HG03520 (cell line): Measurements from ENCODE around the gene ZBTB7C.

ENCODE experiments used
- ATAC-seq: cut with Tn5 transposase; IDR thresholded peaks from one replicate; pipeline ENCODE4 v1.9.1; 2021; ENCODE audit warnings: mild to moderate bottlenecking, moderate library complexity; ENCODE audit not compliant: unreplicated experiment

The ZBTB7C gene

DNA sequence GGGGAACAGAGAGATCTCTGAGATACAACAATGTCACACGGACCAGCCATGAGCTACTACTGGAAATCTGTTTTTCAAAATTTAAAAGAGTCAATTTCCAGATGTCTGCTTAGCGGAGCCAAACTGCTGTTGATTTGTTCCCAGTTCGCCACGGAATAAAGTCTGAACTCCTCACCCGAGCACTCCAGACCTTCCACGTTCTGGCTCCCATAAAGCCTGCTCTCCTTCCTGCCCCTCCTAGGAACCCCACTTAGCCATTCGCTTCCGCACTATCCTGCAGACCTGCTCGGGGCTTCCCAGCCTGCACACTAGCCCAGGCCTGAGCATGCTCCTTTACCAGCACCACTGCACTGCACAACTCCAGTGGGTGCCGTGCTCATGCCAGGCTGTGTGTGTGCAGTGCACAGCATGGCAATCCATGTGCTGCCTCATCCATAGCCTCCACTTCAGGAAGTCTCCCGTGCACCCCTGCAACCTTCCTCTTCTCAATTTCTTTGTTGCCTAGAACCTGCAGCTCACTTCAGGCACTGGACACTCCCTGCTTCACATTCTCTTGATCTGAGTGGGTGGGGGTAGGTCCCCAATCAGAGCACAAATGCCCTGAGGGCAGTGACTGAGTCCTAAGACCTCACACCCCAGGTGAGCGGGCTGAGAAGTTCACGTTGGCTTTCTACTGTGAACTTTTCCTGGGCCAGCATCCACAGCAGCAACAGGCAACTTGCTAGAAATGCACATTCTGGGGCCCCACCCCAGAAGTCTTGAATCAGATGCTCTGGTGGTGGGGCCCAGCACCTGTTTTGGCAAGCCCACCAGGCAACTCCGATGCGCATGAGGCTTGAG, 53.7 kb downstream of the ZBTB7C start:
- no peak for ATAC-seq

DNA sequence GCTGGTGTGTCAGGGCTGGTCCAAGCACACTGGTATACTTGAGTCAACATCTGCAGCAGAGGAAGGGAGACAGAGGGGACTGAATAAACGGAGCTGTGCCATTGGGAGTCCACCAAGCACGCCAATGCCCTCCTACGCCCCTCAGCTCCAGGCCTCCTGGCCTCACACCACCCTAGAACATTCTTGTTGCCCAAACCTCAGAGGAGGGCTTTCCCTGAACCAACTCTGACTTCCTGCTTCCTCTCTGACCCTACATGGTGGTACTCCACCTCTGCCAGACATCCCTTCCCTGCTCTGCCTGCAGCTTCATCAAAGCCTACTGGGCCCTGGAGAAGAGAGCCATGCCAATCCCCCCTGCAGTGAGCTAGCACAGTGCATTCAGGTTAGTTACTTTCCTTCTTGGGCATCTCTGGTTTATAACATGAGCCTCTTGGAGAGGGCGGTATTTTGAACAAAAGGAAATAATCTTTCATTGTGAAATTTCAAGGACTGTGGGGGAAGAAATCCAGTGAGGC, 54.4 kb downstream of the ZBTB7C start:
- no peak for ATAC-seq

DNA sequence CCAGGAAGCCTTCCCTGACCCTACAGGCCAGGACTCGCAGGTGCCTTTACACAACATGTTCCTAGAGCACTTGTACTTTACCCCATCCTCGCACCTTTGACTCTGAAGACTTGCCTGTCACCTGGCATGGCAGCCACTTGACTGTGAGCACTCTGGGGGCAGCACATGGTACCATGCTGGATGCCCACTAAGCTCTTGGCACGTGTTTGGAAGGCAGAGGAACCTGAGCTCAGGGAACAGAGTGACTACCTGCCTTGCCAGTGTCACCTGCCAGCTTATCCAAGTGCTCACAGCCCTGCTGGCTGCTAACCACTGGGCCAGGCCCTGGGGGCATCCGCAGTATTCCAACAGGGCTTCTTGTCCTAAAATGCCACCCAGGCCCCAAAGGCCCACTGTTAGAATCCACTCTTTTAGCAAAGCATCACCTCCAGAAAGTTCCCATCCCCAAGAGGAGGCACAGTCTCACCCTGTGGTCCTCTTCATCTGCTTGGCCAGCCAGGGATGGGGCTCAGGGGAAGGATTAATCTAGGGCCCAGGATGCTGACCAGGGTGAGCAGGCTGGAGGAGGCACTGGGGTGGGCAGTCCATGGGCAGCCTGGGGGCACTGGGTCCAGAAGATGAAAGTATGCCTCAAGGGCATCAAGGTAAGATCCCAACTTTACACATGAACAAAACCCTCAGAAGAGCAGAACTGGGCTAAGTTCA, 57.0 kb downstream of the ZBTB7C start:
- no peak for ATAC-seq

- ATAC-seq: no peak
These were observed 57.8 kb downstream of the ZBTB7C start for GRCh38 chr18:48351216-48352050.

- no peak for ATAC-seq
These were observed 60.4 kb downstream of the ZBTB7C start for GRCh38 chr18:48348739-48349138.

DNA sequence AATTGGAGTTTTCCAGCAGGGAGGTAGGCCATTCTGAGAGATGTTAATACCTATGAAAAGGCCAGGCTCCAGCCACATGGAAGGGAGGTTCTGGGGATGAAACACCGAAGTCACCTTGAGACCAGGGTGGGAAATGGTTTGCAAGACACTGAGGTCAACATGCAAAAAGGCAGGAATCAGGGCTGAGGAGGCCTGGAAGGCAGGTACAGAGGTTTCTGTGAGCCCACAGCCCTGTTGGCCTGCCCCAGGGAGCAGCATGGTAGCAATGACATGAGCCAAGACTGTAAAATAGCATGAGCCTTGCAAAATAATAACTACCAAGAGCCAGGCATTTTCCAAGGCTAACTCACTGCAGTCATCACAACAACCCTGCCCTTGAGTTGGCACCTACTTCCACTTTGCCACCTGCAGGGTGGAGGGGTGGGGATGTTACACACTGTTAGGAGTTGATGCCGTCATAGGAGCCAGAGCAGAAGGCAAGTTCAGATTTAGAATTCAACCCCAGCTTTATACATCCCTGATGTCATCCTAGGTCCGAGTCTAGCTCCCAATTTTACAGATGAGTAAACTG, 61.3 kb downstream of the ZBTB7C start:
- no peak for ATAC-seq

GRCh38 chr18:48345596-48345995, 63.6 kb downstream of the ZBTB7C start:
- no peak for ATAC-seq

- ATAC-seq: no peak
These were observed 66.6 kb downstream of the ZBTB7C start for GRCh38 chr18:48342581-48342980.

- ATAC-seq: no peak
These were observed 67.1 kb downstream of the ZBTB7C start for GRCh38 chr18:48342125-48342524.

- no peak for ATAC-seq
These were observed 68.6 kb downstream of the ZBTB7C start for GRCh38 chr18:48340560-48340959.

- no peak for ATAC-seq
These were observed 69.5 kb downstream of the ZBTB7C start for GRCh38 chr18:48339692-48340091.

GRCh38 chr18:48338915-48339314, 70.3 kb downstream of the ZBTB7C start:
- ATAC-seq: no peak

DNA sequence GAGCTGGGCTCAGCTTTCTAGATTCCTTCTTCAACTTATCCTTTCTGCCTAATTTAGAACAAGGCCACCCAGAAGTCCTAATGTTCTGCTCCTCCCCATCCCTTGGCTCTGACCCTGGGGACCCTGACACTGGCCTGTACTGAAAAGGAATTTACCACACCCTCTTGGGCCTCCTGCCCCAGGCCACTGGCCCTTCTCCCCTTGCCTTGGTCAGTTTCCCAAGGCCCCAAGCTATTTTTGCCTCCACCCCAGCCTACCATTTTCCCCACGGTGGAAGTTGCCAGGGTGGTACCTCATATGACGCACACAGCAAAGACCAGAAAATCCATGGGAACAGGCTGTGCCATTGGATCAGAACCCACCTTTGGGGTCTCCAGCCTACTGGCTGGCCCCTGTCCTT, 72.1 kb downstream of the ZBTB7C start:
- no peak for ATAC-seq

DNA sequence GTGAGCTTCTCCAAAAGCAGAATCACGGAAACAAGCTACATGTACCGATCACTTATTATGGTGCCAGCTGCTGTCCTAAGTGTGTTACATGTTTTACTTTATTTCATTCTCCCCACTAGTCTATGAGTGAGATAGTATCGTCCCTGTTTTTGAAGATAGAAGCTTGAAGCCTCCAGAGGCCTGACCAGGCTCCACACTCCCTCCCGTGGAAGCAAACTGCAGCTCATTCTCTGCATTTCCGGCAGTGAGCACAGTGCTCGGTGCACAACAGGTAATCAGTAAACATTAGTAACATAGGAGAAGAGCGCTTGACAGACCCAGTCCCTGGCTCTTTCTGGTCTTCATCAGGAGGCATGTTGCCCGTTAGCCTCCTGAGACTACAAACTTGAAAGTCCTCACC, 72.9 kb downstream of the ZBTB7C start:
- no peak for ATAC-seq

- no peak for ATAC-seq
These were observed 73.4 kb downstream of the ZBTB7C start for GRCh38 chr18:48335829-48336228.

- no peak for ATAC-seq
These were observed 74.3 kb downstream of the ZBTB7C start for GRCh38 chr18:48334845-48335244.

DNA sequence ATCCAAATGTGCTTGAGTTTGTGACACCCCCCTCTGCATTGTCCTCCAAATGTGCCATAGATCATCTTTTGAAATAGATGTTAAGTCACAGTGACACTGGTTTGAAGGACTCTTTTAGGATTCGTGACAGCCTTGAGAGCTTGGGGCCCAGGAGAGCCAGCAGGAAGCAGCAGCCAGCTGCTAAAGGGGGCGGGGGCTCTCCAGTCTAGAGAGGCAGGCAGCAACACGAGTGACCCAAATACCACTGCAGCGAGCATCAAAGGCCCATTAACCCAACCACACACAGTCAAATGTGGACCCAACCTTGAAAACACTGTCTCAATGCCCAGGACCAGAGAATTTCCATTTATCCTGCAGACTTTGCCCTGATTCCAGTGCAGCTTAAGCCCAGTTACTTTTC, 75.6 kb downstream of the ZBTB7C start:
- no peak for ATAC-seq

DNA sequence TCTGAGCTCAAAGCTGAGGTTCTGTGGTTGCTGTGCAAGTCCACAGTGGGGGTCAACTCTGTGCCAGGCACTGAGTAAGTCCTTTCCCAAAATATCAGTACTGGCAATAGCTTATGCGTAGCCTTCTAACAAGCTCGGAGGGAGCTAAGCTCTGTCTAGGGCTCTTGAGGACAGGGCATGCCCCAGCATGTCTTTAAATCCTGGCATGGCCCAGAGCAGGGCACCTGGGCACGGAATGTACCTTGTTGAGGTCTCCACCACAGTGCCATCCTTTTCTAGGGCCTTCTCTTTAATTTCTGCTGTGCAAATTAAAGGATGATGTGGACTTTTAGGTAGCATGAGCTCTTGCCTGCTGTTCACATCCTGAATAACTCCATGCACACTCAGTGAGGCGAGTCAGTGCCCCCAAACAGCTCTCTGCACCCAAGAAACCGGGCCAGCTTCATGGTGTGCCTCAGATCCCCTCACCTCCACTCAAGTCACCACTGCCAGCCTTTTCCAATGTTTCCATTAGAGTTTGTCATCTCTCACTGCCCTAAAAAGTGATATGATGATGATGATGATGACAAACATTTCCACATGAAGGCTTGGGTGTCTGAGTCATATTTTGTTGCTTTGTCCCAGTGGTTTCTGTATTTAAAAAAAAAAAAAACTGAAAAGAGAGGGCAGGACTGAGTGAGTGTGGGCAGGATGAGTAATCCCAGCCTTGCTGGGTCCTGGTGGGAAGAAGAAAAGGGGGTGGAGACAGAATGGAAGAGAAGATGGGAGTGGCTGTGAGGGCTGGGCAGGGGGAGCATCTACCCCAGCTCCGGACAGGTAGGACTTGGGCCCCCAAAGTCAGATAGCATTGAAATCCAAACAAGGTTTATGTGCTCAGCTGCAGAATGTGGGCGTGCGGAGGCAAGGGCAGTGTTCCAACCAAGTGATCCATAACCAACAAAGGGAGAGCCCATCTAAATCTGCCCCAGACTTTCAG, 78.9 kb downstream of the ZBTB7C start:
- ATAC-seq: no peak

DNA sequence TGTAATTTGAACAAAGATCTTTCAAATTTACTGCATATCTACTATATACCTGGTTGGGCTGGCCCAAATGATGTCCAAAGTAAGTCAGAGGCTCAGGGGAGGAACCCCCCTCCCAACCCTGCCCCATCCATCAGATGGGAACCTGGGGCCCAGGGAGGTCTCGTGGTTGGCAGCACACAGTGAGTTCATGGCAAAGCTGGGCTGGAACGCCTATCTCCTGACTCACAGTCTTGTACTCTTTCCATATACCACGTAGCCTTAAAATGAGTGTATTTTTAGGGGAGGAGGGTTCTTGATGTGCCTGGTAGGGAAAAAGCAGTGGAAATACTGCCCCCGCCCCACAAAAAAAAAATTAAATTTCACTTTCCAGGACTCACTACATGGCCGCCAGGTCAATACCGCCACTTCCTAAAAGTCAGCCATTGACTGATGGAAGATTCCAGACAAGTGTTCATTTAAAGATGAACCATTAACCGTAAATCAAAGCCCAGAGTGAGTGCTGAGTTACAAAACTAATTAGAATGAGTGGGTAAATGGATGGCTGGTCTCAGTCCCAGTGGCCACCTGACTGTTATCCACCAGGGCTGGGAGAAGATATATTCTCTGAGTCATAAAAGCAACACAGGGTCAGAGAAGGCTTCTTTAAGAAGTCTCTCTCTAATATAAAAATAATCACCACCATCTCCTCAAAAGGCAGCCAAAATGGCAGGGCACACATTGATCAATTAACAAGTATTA, 80.5 kb downstream of the ZBTB7C start:
- no peak for ATAC-seq
